Activated CD4-positive, alpha-beta memory T cell treated with anti-CD3 and anti-CD28 coated beads for 36 hours (primary cell): Measurements from ENCODE around the gene MLXIP. TPM values are rescaled to one million over a fixed set of nuclear protein-coding genes. Genes with fewer than 3 reads are reported as not detected.
A peak's percentile ranks its signal among the peaks of the same experiment; 100 is the strongest.

Experiments used
- CTCF ChIA-PET: fragments of 350-600 bp; sonication (Branson Sonifier 250); formaldehyde crosslinking; loops from one replicate; lab custom pipeline; 2021; ENCODE audit warnings: antibody characterized with exemption, inconsistent platforms; lab: Charles Lee
- POLR2A ChIA-PET: fragments of 350-600 bp; sonication (Branson Sonifier 250); formaldehyde crosslinking; loops from one replicate; lab custom pipeline; 2021; ENCODE audit warnings: antibody characterized with exemption; lab: Charles Lee
- DNase-seq: peaks from one replicate; pipeline ENCODE4 v3.0.0-alpha.2; 2020
- H3K27ac Mint-ChIP-seq: one replicate; pipeline ENCODE4 v1.8.0; 2021; ENCODE audit warnings: mixed read lengths
- H3K27me3 Mint-ChIP-seq: one replicate; pipeline ENCODE4 v1.8.0; 2021; ENCODE audit warnings: mixed read lengths
- H3K36me3 Mint-ChIP-seq: one replicate; pipeline ENCODE4 v1.8.0; 2021; ENCODE audit warnings: mixed read lengths
- H3K4me1 Mint-ChIP-seq: one replicate; pipeline ENCODE4 v1.8.0; 2021; ENCODE audit warnings: low read depth, mixed read lengths
- H3K4me3 Mint-ChIP-seq: one replicate; pipeline ENCODE4 v1.8.0; 2021; ENCODE audit warnings: mild to moderate bottlenecking, mixed read lengths
- H3K9me3 Mint-ChIP-seq: one replicate; pipeline ENCODE4 v1.8.0; 2021; ENCODE audit warnings: mixed read lengths
- intact Hi-C: fragments of 100-400 bp; cut with micrococcal nuclease; formaldehyde crosslinking; loops from one replicate; pipeline ENCODE4 v1.15.1; 2023
- total RNA-seq, 2 experiments: library from RNA; stranded (reverse); gene quantifications; one replicate each; pipeline ENCODE4 v1.2.3, GENCODE V29; 2021

MLXIP gene
- total RNA-seq, 2 experiments from 2014 or later = 17.5 to 19.6 TPM

GRCh38 chr12:122184517-122184916, 106.0 kb downstream of the MLXIP start:
- Mint-ChIP-seq H3K27me3 (peaks cover 12% of the 10 kb centered on the region), H3K27ac (no peak overlapping the region), H3K9me3 (no peaks in the 10 kb centered on the region), H3K36me3 (no peaks in the 10 kb centered on the region), H3K4me3 (peak overlapping the region; percentile 16), H3K4me1 (peaks cover 6% of the 10 kb centered on the region)
- no peak for DNase-seq
- POLR2A ChIA-PET = no interaction called here
- CTCF ChIA-PET = interaction anchor here (0.6 kb wide), 1 partner anchor 130 kb away, joined by 3 read pairs; no protein-coding TSS in a partner anchor
- intact Hi-C loops = no loop called here

- Mint-ChIP-seq H3K9me3 (no peaks in the 10 kb centered on the region), H3K27me3 (peaks cover 12% of the 10 kb centered on the region), H3K36me3 (no peaks in the 10 kb centered on the region), H3K27ac (no peak overlapping the region), H3K4me1 (peaks cover 4% of the 10 kb centered on the region), H3K4me3 (no peak overlapping the region)
- intact Hi-C loops = no loop called here
- DNase-seq = no peak
- ChIA-PET POLR2A (no interaction called here), CTCF (no interaction called here)
Measured at GRCh38 chr12:122185079-122185478, 106.5 kb downstream of the MLXIP start.

- CTCF ChIA-PET = no interaction called here
- Mint-ChIP-seq H3K4me3 (no peak overlapping the region), H3K27ac (no peak overlapping the region), H3K36me3 (no peaks in the 10 kb centered on the region), H3K27me3 (peaks cover 12% of the 10 kb centered on the region), H3K9me3 (no peaks in the 10 kb centered on the region), H3K4me1 (peaks cover 4% of the 10 kb centered on the region)
- intact Hi-C loops = no loop called here
- POLR2A ChIA-PET = no interaction called here
- DNase-seq = no peak
Measured at GRCh38 chr12:122185494-122186082, 107.0 kb downstream of the MLXIP start.

- ChIA-PET POLR2A (no interaction called here), CTCF (interaction anchor here (0.7 kb wide), 1 partner anchor 59 kb away, joined by 3 read pairs; no protein-coding TSS in a partner anchor)
- no peaks in the 10 kb centered on the region for H3K9me3 Mint-ChIP-seq
- H3K27ac Mint-ChIP-seq = no peak overlapping the region
- H3K4me3 Mint-ChIP-seq = no peak overlapping the region
- H3K36me3 Mint-ChIP-seq = no peaks in the 10 kb centered on the region
- no peak for DNase-seq
- H3K27me3 Mint-ChIP-seq = peaks cover 12% of the 10 kb centered on the region
- H3K4me1 Mint-ChIP-seq = peaks cover 4% of the 10 kb centered on the region
- intact Hi-C loops = no loop called here
Measured at GRCh38 chr12:122187466-122187865, 108.9 kb downstream of the MLXIP start.

- peaks cover under 1% of the 10 kb centered on the region for H3K27me3 Mint-ChIP-seq
- no peak overlapping the region for H3K27ac Mint-ChIP-seq
- no peaks in the 10 kb centered on the region for H3K36me3 Mint-ChIP-seq
- peaks cover under 1% of the 10 kb centered on the region for H3K9me3 Mint-ChIP-seq
- POLR2A ChIA-PET = no interaction called here
- H3K4me3 Mint-ChIP-seq = no peak overlapping the region
- CTCF ChIA-PET = interaction anchor here (0.6 to 4.7 kb wide), 11 partner anchors 23 to 1954 kb away, joined by 3 to 71 read pairs (median 6); no protein-coding TSS in a partner anchor
- no peaks in the 10 kb centered on the region for H3K4me1 Mint-ChIP-seq
- intact Hi-C loops = loop anchor here (2.0 kb wide), 1 partner anchor 29 kb away; no protein-coding TSS in a partner anchor
- DNase-seq = no peak
Measured at GRCh38 chr12:122189626-122190475, 111.3 kb downstream of the MLXIP start.

GRCh38 chr12:122190842-122191668, 112.5 kb downstream of the MLXIP start:
- H3K4me1 Mint-ChIP-seq = no peaks in the 10 kb centered on the region
- no peak overlapping the region for H3K27ac Mint-ChIP-seq
- H3K9me3 Mint-ChIP-seq = peaks cover 7% of the 10 kb centered on the region
- peak; percentile 85 for DNase-seq
- ChIA-PET POLR2A (no interaction called here), CTCF (interaction anchor here (0.6 to 4.7 kb wide), 17 partner anchors 10 to 1955 kb away, joined by 3 to 71 read pairs (median 5); partner anchors contain the start of gene IL31)
- no peak overlapping the region for H3K4me3 Mint-ChIP-seq
- no peaks in the 10 kb centered on the region for H3K27me3 Mint-ChIP-seq
- intact Hi-C loops = loop anchor here (1.0 to 2.0 kb wide), 3 partner anchors 30 to 137 kb away; no protein-coding TSS in a partner anchor
- H3K36me3 Mint-ChIP-seq = no peaks in the 10 kb centered on the region

GRCh38 chr12:122192441-122192840, 113.9 kb downstream of the MLXIP start:
- peaks cover 8% of the 10 kb centered on the region for H3K4me1 Mint-ChIP-seq
- POLR2A ChIA-PET = no interaction called here
- no peak overlapping the region for H3K4me3 Mint-ChIP-seq
- CTCF ChIA-PET = interaction anchor here (0.6 to 4.7 kb wide), 4 partner anchors 11 to 138 kb away, joined by 3 to 71 read pairs (median 10); no protein-coding TSS in a partner anchor
- no peak for DNase-seq
- peaks cover 7% of the 10 kb centered on the region for H3K9me3 Mint-ChIP-seq
- no peak overlapping the region for H3K27ac Mint-ChIP-seq
- no peaks in the 10 kb centered on the region for H3K36me3 Mint-ChIP-seq
- intact Hi-C loops = no loop called here
- peaks cover 4% of the 10 kb centered on the region for H3K27me3 Mint-ChIP-seq

- H3K4me3 Mint-ChIP-seq = no peak overlapping the region
- POLR2A ChIA-PET = interaction anchor here (0.6 kb wide), 1 partner anchor 223 kb away, joined by 4 read pairs; no protein-coding TSS in a partner anchor
- CTCF ChIA-PET = no interaction called here
- DNase-seq = no peak
- H3K36me3 Mint-ChIP-seq = no peaks in the 10 kb centered on the region
- H3K27ac Mint-ChIP-seq = no peak overlapping the region
- intact Hi-C loops = no loop called here
- peaks cover 7% of the 10 kb centered on the region for H3K9me3 Mint-ChIP-seq
- peaks cover 14% of the 10 kb centered on the region for H3K27me3 Mint-ChIP-seq
- H3K4me1 Mint-ChIP-seq = peaks cover 17% of the 10 kb centered on the region
Measured at GRCh38 chr12:122194804-122195203, 116.2 kb downstream of the MLXIP start.

- peaks cover 14% of the 10 kb centered on the region for H3K27me3 Mint-ChIP-seq
- ChIA-PET POLR2A (interaction anchor here (0.6 to 1.1 kb wide), 3 partner anchors 10 to 222 kb away, joined by 3 to 4 read pairs (median 3); partner anchors contain the start of gene DIABLO), CTCF (interaction anchor here (0.6 to 1.2 kb wide), 3 partner anchors 37 to 72 kb away, joined by 3 to 5 read pairs (median 3); no protein-coding TSS in a partner anchor)
- no peaks in the 10 kb centered on the region for H3K36me3 Mint-ChIP-seq
- DNase-seq = no peak
- no peak overlapping the region for H3K4me3 Mint-ChIP-seq
- no peak overlapping the region for H3K27ac Mint-ChIP-seq
- peaks cover 17% of the 10 kb centered on the region for H3K4me1 Mint-ChIP-seq
- intact Hi-C loops = no loop called here
- H3K9me3 Mint-ChIP-seq = peaks cover 7% of the 10 kb centered on the region
Measured at GRCh38 chr12:122195405-122195804, 116.8 kb downstream of the MLXIP start.
